Lower lobe of right lung (tissue), 2 donors: ENCODE measurements around the gene NOTCH4. TPM values are rescaled to one million over a fixed set of nuclear protein-coding genes. Genes with fewer than 3 reads are reported as not detected.

Source experiments
- ATAC-seq, 2 donors: fragments of 200-7000 bp; cut with Tn5 transposase; one replicate each; pipeline ENCODE4 v1.9.1; 2020 to 2022; ENCODE audit warnings: mild to moderate bottlenecking in 2 of 2, moderate library complexity in 2 of 2
- DNase-seq: peaks from one replicate; pipeline ENCODE4 v3.0.0-alpha.2; 2020
- H3K27ac ChIP-seq: fragments of 200-600 bp; one replicate; pipeline ENCODE4 v1.8.0; 2022
- H3K27me3 ChIP-seq: fragments of 200-600 bp; one replicate; pipeline ENCODE4 v1.8.0; 2022; ENCODE audit warnings: low read depth
- H3K36me3 ChIP-seq: fragments of 200-600 bp; one replicate; pipeline ENCODE4 v1.8.0; 2022; ENCODE audit warnings: mild to moderate bottlenecking
- H3K4me1 ChIP-seq: fragments of 200-600 bp; one replicate; pipeline ENCODE4 v1.8.0; 2022
- H3K4me3 ChIP-seq: fragments of 200-600 bp; one replicate; pipeline ENCODE4 v1.8.0; 2022; ENCODE audit warnings: mild to moderate bottlenecking
- H3K9me3 ChIP-seq: fragments of 200-600 bp; one replicate; pipeline ENCODE4 v1.8.0; 2022
- intact Hi-C: fragments of 100-400 bp; cut with DNase I; formaldehyde crosslinking; loops from one replicate; pipeline ENCODE4 v1.11.0; 2022
- total RNA-seq: library from RNA; stranded (reverse); fragmentation: NEBNext Ultra II Directional; extraction: Animal tissue kit (Norgen Biotek cat#: 25700); gene quantifications from one replicate; pipeline ENCODE4 v1.2.1, GENCODE V29; 2021
- TF ChIP-seq, protein P1 (sequence below): fragments of 200-600 bp; IDR thresholded peaks from one replicate; pipeline ENCODE4 v1.8.0; 2022; ENCODE audit warnings: antibody characterized with exemption, mild to moderate bottlenecking
- donor health status: DM: no; HTN: yes; CAD: no; lungs with severe emphysema.

The NOTCH4 gene
- total RNA-seq, 1 donor from 2014 or later, result 63.6 TPM

DNA sequence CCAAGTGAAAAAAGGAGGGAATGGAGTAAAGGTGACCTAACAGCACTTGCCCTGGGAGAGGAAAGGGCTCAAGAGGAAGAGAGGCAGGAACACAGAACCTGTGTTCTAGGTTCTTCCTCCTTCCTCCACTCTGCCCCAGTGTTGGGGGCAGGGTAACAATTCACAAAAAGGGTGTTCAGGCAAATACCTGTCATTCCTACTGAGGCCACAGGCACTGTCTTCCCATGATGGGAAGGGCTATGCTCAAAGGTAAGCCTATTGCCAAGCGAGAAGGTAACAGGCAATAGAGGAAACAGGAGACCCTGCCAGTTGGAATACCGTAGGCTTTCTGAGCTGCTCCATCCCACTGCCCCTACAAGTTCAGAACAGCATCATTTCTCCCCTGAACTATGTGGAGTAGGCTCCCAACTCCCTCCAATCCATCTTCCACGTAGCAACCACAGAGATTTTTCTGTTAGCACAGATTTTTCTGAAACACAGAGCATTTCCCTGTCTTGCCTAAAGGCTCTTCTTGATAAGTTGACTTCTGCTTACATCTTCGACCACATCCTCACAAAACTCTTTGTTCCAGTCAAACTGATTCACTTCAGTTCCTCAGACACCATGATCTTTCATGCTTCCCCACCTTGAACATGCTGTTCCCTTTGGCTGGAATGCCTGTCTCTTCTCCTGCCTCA lies 50.7 kb downstream of the NOTCH4 start:
- Histone ChIP-seq H3K27me3 (no peaks in the 10 kb centered on the region), H3K4me3 (no peak overlapping the region), H3K36me3 (peaks cover 26% of the 10 kb centered on the region), H3K4me1 (peaks cover 29% of the 10 kb centered on the region), H3K27ac (no peak overlapping the region), H3K9me3 (no peaks in the 10 kb centered on the region)
- DNase-seq (no peak), ATAC-seq (no peak)
- intact Hi-C loops, result no loop called here
- TF ChIP-seq, protein P1, sequence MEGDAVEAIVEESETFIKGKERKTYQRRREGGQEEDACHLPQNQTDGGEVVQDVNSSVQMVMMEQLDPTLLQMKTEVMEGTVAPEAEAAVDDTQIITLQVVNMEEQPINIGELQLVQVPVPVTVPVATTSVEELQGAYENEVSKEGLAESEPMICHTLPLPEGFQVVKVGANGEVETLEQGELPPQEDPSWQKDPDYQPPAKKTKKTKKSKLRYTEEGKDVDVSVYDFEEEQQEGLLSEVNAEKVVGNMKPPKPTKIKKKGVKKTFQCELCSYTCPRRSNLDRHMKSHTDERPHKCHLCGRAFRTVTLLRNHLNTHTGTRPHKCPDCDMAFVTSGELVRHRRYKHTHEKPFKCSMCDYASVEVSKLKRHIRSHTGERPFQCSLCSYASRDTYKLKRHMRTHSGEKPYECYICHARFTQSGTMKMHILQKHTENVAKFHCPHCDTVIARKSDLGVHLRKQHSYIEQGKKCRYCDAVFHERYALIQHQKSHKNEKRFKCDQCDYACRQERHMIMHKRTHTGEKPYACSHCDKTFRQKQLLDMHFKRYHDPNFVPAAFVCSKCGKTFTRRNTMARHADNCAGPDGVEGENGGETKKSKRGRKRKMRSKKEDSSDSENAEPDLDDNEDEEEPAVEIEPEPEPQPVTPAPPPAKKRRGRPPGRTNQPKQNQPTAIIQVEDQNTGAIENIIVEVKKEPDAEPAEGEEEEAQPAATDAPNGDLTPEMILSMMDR, result no peak

DNA sequence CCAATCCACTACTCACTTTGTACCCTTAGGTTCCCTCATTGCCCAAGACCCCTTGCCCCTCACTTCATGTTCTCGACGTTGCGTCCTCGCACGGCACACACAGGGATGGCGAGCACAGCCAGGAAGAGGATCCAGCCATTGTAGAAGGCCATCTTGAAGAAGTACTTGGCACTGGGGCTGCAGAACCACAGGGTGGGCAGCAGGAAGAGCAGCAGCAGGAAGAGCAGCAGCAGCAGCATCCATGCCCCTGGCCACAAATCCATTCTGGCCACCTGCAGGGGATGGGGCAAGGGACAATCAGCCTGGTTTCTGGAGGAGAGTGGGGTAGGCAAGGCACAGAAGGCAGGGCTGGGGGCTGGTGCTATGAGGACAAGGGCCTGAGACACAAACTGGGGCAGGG lies 52.6 kb downstream of the NOTCH4 start:
- no peaks in the 10 kb centered on the region for H3K9me3 ChIP-seq
- peaks cover 18% of the 10 kb centered on the region for H3K4me1 ChIP-seq
- no peak overlapping the region for H3K4me3 ChIP-seq
- ATAC-seq (no peak), DNase-seq (no peak)
- peaks cover 46% of the 10 kb centered on the region for H3K36me3 ChIP-seq
- no peak overlapping the region for H3K27ac ChIP-seq
- intact Hi-C loops, result no loop called here
- TF ChIP-seq, protein P1, result no peak
- no peaks in the 10 kb centered on the region for H3K27me3 ChIP-seq

DNA sequence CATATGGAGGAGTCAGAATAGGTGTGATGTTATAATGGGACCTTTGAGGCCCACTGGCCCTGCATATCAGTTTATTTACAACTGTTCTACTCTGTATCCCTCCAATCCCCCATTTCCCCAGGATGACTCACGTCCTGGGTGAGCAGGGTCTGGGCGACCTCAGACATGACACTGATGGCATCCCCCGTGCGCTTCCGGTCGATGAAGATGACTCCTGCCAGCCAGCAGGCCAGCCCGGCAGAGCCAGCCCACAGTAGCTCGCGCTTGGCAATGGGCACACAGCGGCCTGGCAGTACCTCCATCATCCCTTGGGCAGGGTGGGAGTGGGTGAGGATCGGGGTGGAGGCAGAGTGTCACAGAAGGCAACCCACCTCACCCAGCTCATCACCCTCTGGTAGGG lies 53.6 kb downstream of the NOTCH4 start:
- TF ChIP-seq, protein P1, result no peak
- H3K27me3 ChIP-seq, result no peaks in the 10 kb centered on the region
- no peak for DNase-seq
- peaks cover 53% of the 10 kb centered on the region for H3K36me3 ChIP-seq
- H3K27ac ChIP-seq, result no peak overlapping the region
- H3K9me3 ChIP-seq, result no peaks in the 10 kb centered on the region
- intact Hi-C loops, result no loop called here
- H3K4me1 ChIP-seq, result peaks cover 14% of the 10 kb centered on the region
- no peak for ATAC-seq
- H3K4me3 ChIP-seq, result no peak overlapping the region

DNA sequence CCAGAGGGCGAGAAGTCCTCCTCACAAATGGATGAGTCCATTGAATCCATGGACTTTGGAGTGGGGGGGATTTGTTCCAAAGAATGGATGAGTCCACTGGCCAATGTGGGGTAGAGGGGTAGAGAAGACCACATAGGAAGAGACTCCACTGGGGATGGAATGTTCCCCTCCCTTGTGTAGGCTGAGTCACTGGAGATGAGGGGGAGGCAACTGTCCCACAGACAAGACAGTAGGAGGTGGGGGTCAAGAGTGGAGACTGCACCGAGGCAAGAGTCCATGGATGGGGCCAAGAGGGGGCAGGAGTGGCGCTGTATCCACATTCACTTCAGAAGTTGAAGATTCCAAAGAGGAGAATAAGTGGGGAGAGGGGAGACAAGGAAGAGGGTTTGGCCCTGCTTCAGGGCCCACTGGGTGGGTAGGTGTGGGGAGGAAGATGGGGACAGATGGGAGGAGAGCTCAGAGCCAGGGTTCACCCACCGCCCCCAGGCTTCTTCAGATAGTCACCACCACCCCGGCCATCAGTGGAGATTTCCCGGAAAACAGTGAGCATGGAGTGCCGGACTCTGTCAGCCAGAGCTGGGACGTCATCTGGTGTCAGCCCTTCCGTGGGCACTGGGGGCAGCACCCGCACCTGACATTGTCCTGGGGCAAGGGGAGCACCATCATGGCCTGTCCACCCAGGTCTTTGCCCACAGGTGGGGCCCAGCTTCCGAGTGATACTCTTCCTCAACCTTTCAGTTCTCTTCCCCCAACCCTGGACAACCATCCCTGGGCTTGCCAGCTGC lies 54.9 kb downstream of the NOTCH4 start:
- ATAC-seq (no peak), DNase-seq (no peak)
- Histone ChIP-seq H3K36me3 (peaks cover 53% of the 10 kb centered on the region), H3K27me3 (no peaks in the 10 kb centered on the region), H3K4me3 (no peak overlapping the region), H3K4me1 (peaks cover 3% of the 10 kb centered on the region), H3K27ac (no peak overlapping the region), H3K9me3 (no peaks in the 10 kb centered on the region)
- TF ChIP-seq, protein P1, result no peak
- intact Hi-C loops, result no loop called here

DNA sequence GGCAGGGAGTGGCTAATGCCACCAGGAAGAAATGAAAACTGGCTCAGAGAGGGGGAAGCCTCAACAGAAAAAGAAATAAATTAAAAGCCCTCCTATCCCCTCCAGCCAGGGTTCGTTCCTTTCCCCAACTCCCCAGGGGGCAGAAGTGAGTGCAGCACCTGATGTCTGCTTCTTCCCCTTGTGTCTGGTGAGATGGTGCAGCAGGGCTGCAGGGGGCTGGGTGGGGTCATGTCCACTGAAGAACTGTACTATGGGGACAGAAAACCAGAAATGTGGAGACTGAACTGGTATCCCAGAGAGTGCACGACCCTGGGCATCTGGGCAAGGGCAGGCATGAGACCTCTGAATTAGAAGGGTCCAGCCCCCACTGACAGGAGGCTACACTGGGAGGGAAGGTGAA lies 55.5 kb downstream of the NOTCH4 start:
- peaks cover under 1% of the 10 kb centered on the region for H3K4me1 ChIP-seq
- intact Hi-C loops, result no loop called here
- ATAC-seq (no peak), DNase-seq (no peak)
- no peak overlapping the region for H3K4me3 ChIP-seq
- TF ChIP-seq, protein P1, result no peak
- no peak overlapping the region for H3K27ac ChIP-seq
- no peaks in the 10 kb centered on the region for H3K9me3 ChIP-seq
- H3K27me3 ChIP-seq, result no peaks in the 10 kb centered on the region
- peaks cover 53% of the 10 kb centered on the region for H3K36me3 ChIP-seq
